Thyroid gland (tissue), 4 donors: Measurements from ENCODE around the gene MAGI1.

Experiments used
- POLR2A ChIP-seq, 2 donors: fragments of 450-650 bp; IDR thresholded peaks; one replicate each; pipeline ENCODE4 v1.6.1; 2017; ENCODE audit warnings: antibody characterized with exemption in 2 of 2, mild to moderate bottlenecking in 2 of 2, moderate library complexity in 1 of 2
- TF ChIP-seq, protein P1 (sequence below), 6 experiments: fragments of 200-600 bp in 3 of 6; fragments of 450-650 bp in 3 of 6; sonication (generic) in 3 of 6; IDR thresholded peaks; one replicate each; pipeline ENCODE4 v1.5.1; 2016 to 2019; ENCODE audit warnings: antibody characterized with exemption in 6 of 6, mild to moderate bottlenecking in 2 of 6, inconsistent platforms in 1 of 6, moderate library complexity in 1 of 6

GRCh38 chr3:66017084-66017483 lies 21.6 kb downstream of the MAGI1 start:
- TF ChIP-seq, protein P1, sequence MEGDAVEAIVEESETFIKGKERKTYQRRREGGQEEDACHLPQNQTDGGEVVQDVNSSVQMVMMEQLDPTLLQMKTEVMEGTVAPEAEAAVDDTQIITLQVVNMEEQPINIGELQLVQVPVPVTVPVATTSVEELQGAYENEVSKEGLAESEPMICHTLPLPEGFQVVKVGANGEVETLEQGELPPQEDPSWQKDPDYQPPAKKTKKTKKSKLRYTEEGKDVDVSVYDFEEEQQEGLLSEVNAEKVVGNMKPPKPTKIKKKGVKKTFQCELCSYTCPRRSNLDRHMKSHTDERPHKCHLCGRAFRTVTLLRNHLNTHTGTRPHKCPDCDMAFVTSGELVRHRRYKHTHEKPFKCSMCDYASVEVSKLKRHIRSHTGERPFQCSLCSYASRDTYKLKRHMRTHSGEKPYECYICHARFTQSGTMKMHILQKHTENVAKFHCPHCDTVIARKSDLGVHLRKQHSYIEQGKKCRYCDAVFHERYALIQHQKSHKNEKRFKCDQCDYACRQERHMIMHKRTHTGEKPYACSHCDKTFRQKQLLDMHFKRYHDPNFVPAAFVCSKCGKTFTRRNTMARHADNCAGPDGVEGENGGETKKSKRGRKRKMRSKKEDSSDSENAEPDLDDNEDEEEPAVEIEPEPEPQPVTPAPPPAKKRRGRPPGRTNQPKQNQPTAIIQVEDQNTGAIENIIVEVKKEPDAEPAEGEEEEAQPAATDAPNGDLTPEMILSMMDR (IDR thresholded peaks at IDR 0.05) = no peak
- no peak for TF ChIP-seq POLR2A (IDR thresholded peaks at IDR 0.05)
